Hepatocyte (in vitro differentiated cells): ENCODE measurements around the gene HESX1. TPM values are rescaled to one million over a fixed set of nuclear protein-coding genes. Genes with fewer than 3 reads are reported as not detected.

ENCODE experiments used
- DNase-seq: peaks from one replicate; pipeline ENCODE4 v3.0.0-alpha.2; 2016; ENCODE audit warnings: low spot score
- H2AFZ ChIP-seq: fragments of 200-600 bp; sonication (generic); 2 replicates; pipeline ENCODE4 v1.6.0; 2016; ENCODE audit warnings: antibody characterized with exemption, mild to moderate bottlenecking
- H3K27ac ChIP-seq: fragments of 200-600 bp; sonication (generic); 2 replicates; pipeline ENCODE4 v1.5.1; 2016; ENCODE audit warnings: mild to moderate bottlenecking
- H3K27me3 ChIP-seq: fragments of 200-600 bp; sonication (generic); 2 replicates; pipeline ENCODE4 v1.6.1; 2016
- H3K36me3 ChIP-seq: fragments of 200-600 bp; sonication (generic); replicated peaks from 2 replicates; pipeline ENCODE4 v1.5.1; 2016; ENCODE audit warnings: low read depth; ENCODE audit not compliant: insufficient read depth
- H3K4me1 ChIP-seq: fragments of 200-600 bp; sonication (generic); 2 replicates; pipeline ENCODE4 v1.5.1; 2016; ENCODE audit warnings: mild to moderate bottlenecking, moderate library complexity; ENCODE audit not compliant: insufficient read depth
- H3K4me2 ChIP-seq: fragments of 200-600 bp; sonication (generic); 2 replicates; pipeline ENCODE4 v1.6.0; 2016
- H3K4me3 ChIP-seq: fragments of 200-600 bp; sonication (generic); 2 replicates; pipeline ENCODE4 v1.5.1; 2016; ENCODE audit warnings: mild to moderate bottlenecking
- H3K79me2 ChIP-seq: fragments of 200-600 bp; sonication (generic); 2 replicates; pipeline ENCODE4 v1.6.0; 2017; ENCODE audit warnings: mild to moderate bottlenecking
- H3K9me2 ChIP-seq: fragments of 200-600 bp; sonication (generic); replicated peaks from 2 replicates; pipeline ENCODE4 v1.6.0; 2017; ENCODE audit warnings: mild to moderate bottlenecking; ENCODE audit not compliant: insufficient read depth
- H3K9me3 ChIP-seq: fragments of 200-600 bp; sonication (generic); 2 replicates; pipeline ENCODE4 v1.5.1; 2016; ENCODE audit warnings: low read depth, mild to moderate bottlenecking
- H4K20me1 ChIP-seq: fragments of 200-600 bp; sonication (generic); 2 replicates; pipeline ENCODE4 v1.6.0; 2016; ENCODE audit warnings: mild to moderate bottlenecking; ENCODE audit not compliant: insufficient read depth, poor library complexity, severe bottlenecking
- CTCF ChIP-seq: fragments of 200-600 bp; sonication (generic); IDR thresholded peaks from 2 replicates; pipeline ENCODE4 v1.5.1; 2016; ENCODE audit warnings: antibody characterized with exemption, mild to moderate bottlenecking; ENCODE audit not compliant: poor library complexity
- EZH2 ChIP-seq: fragments of 200-600 bp; sonication (generic); IDR thresholded peaks from 2 replicates; pipeline ENCODE4 v1.6.1; 2016; ENCODE audit warnings: antibody characterized with exemption, mild to moderate bottlenecking, borderline replicate concordance
- EZH2phosphoT487 ChIP-seq: fragments of 200-600 bp; sonication (generic); IDR thresholded peaks from one replicate; pipeline ENCODE4 v1.6.1; 2018; ENCODE audit warnings: antibody characterized with exemption, mild to moderate bottlenecking, low read depth, moderate library complexity; ENCODE audit not compliant: unreplicated experiment, severe bottlenecking
- WGBS: methylation state at CpG from one replicate; pipeline ENCODE4 v1.1.6; 2016; ENCODE audit warnings: low lambda C conversion rate; ENCODE audit errors: missing lambda C conversion rate; 5-methylcytosine and 5-hydroxymethylcytosine counted together
- polyA plus RNA-seq: library from polyadenylated mRNA; unstranded; fragments of >200 nt; fragmentation: Nextera tagmentation; extraction: Ambion mirVana; gene quantifications from 2 replicates; pipeline ENCODE4 v1.2.1, GENCODE V29; 2016
- total RNA-seq: library from RNA; depleted of rRNA; stranded (reverse); fragments of >200 nt; gene quantifications from 2 replicates; pipeline ENCODE4 v1.2.3, GENCODE V29; 2014

HESX1 gene
- total and polyA plus RNA-seq, 2 experiments from 2014 or later = 0.85 to 1.3 TPM

GRCh38 chr3:57233799-57234198, 34.0 kb upstream of the HESX1 start:
- H3K4me1 ChIP-seq = no peaks in the 10 kb centered on the region
- no peaks in the 10 kb centered on the region for H3K9me3 ChIP-seq
- H3K4me3 ChIP-seq = no peak overlapping the region
- peaks cover 4% of the 10 kb centered on the region for H3K36me3 ChIP-seq
- H3K79me2 ChIP-seq = peaks cover 71% of the 10 kb centered on the region
- TF ChIP-seq CTCF (no peak), EZH2 (no peak), EZH2phosphoT487 (no peak)
- H2AFZ ChIP-seq = no peak overlapping the region
- DNase-seq = no peak
- no peak overlapping the region for H3K27ac ChIP-seq
- H4K20me1 ChIP-seq = peaks cover 15% of the 10 kb centered on the region
- 91% methylated on average over 2 of the region's 2 CpGs for WGBS
- H3K4me2 ChIP-seq = no peak overlapping the region
- H3K9me2 ChIP-seq = no peaks in the 10 kb centered on the region
- H3K27me3 ChIP-seq = no peaks in the 10 kb centered on the region

- H3K4me2 ChIP-seq = peak overlapping the region; percentile 80
Observed at GRCh38 chr3:57230006-57230405, 30.2 kb upstream of the HESX1 start.

GRCh38 chr3:57227930-57228751, 28.4 kb upstream of the HESX1 start:
- Histone ChIP-seq H3K36me3 (no peaks in the 10 kb centered on the region), H2AFZ (peak overlapping the region; percentile 92), H3K27ac (peak overlapping the region; percentile 94), H3K4me2 (peak overlapping the region; percentile 80), H3K4me3 (peak overlapping the region; percentile 94), H4K20me1 (peaks cover 15% of the 10 kb centered on the region), H3K9me3 (no peaks in the 10 kb centered on the region), H3K79me2 (peaks cover 46% of the 10 kb centered on the region), H3K27me3 (no peaks in the 10 kb centered on the region), H3K4me1 (no peaks in the 10 kb centered on the region), H3K9me2 (no peaks in the 10 kb centered on the region)
- DNase-seq = peak; percentile 70
- under 1% methylated on average over 61 of the region's 70 CpGs for WGBS
- TF ChIP-seq EZH2 = no peak
- no peak for TF ChIP-seq CTCF
- no peak for TF ChIP-seq EZH2phosphoT487

More at GRCh38 chr3:57230006-57230405, 30.2 kb upstream of the HESX1 start:
- Histone ChIP-seq H3K4me3 (no peak overlapping the region), H3K9me3 (no peaks in the 10 kb centered on the region), H3K27me3 (no peaks in the 10 kb centered on the region), H3K79me2 (peaks cover 65% of the 10 kb centered on the region), H3K27ac (peak overlapping the region; percentile 15), H2AFZ (no peak overlapping the region), H3K9me2 (no peaks in the 10 kb centered on the region), H3K36me3 (no peaks in the 10 kb centered on the region), H3K4me1 (no peaks in the 10 kb centered on the region), H4K20me1 (peaks cover 15% of the 10 kb centered on the region)
- DNase-seq = no peak
- WGBS = 76% methylated on average over 2 of the region's 2 CpGs
- TF ChIP-seq CTCF = no peak
- TF ChIP-seq EZH2phosphoT487 = no peak
- no peak for TF ChIP-seq EZH2
